ENCODE results near the gene TMEM72.

The TMEM72 gene

DNA sequence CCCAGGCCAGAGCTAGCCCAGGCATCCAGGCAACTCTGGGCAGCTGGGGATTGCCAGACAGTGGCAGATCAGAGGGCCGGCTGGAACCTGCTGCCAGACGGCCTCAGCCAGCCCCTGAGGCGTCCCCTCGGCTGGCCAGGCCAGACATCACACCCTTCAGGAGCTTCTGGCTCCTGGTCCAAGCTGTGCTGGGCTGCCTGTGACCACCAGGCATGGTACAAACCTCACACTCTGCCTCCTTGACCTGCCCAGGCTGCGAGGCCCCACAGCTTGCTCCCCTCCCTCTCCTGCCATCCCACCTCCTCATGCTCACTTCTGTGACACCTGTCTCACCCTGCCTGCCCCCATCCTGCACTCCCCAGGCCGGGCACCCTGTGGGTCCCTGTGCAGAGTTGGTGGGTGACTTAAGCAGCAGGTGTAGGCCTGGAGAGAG, 61.8 kb downstream of the TMEM72 start:
- Histone ChIP-seq H3K9ac (ENCODE audit: low read depth, low read length) (no peak overlapping the region), H2AFZ (ENCODE audit: low read depth, low read length) (no peak overlapping the region), H3K27ac (ENCODE audit: low read length) (0 out of 2 replicates have a peak overlapping the region, but pooled peaks have one; percentile 9), H3K9me3 (ENCODE audit: insufficient read depth, low read length, severe bottlenecking) (no peaks in the 10 kb centered on the region), H3K4me3 (ENCODE audit: low read depth in 1 of 2, low read length in 2 of 2) (no peak overlapping the region), H3K36me3 (ENCODE audit: insufficient read depth, low read length) (no peaks in the 10 kb centered on the region), H3K4me2 (ENCODE audit: insufficient read depth, low read length) (no peak overlapping the region), H3K79me2 (ENCODE audit: insufficient read depth, low read length) (no peaks in the 10 kb centered on the region), H3K4me1 (ENCODE audit: insufficient read depth, low read length) (peaks cover 46% of the 10 kb centered on the region), H3K27me3 (ENCODE audit: insufficient read depth, low read length, poor library complexity) (no peaks in the 10 kb centered on the region), H4K20me1 (ENCODE audit: insufficient read depth, low read length) (no peaks in the 10 kb centered on the region)
- TF ChIP-seq CTCF (IDR thresholded peaks at IDR 0.05; ENCODE audit: borderline replicate concordance, extremely low read depth, low read length, poor library complexity, severe bottlenecking) (no peak), EZH2 (IDR thresholded peaks at IDR 0.05; ENCODE audit: borderline replicate concordance, low read depth, low read length, severe bottlenecking) (no peak)
- ATAC-seq (ENCODE audit: insufficient read depth, low read depth) = no peak
- DNase-seq = no peak

- H3K9ac ChIP-seq (ENCODE audit: low read depth, low read length) = no peak overlapping the region
- H3K9me3 ChIP-seq (ENCODE audit: insufficient read depth, low read length, severe bottlenecking) = no peaks in the 10 kb centered on the region
- H3K36me3 ChIP-seq (ENCODE audit: insufficient read depth, low read length) = no peaks in the 10 kb centered on the region
- H3K27me3 ChIP-seq (ENCODE audit: insufficient read depth, low read length, poor library complexity) = no peaks in the 10 kb centered on the region
- 0 out of 2 replicates have a peak overlapping the region, but pooled peaks have one; percentile 9 for H3K27ac ChIP-seq (ENCODE audit: low read length)
- H3K79me2 ChIP-seq (ENCODE audit: insufficient read depth, low read length) = no peaks in the 10 kb centered on the region
- no peak for DNase-seq
- no peak for TF ChIP-seq CTCF (IDR thresholded peaks at IDR 0.05; ENCODE audit: borderline replicate concordance, extremely low read depth, low read length, poor library complexity, severe bottlenecking)
- H4K20me1 ChIP-seq (ENCODE audit: insufficient read depth, low read length) = no peaks in the 10 kb centered on the region
- ATAC-seq (ENCODE audit: insufficient read depth, low read depth) = no peak
- no peak overlapping the region for H3K4me2 ChIP-seq (ENCODE audit: insufficient read depth, low read length)
- H3K4me3 ChIP-seq (ENCODE audit: low read depth in 1 of 2, low read length in 2 of 2) = no peak overlapping the region
- H2AFZ ChIP-seq (ENCODE audit: low read depth, low read length) = no peak overlapping the region
- H3K4me1 ChIP-seq (ENCODE audit: insufficient read depth, low read length) = peaks cover 40% of the 10 kb centered on the region
Observed at GRCh38 chr10:44973323-44974081, 62.4 kb downstream of the TMEM72 start.

GRCh38 chr10:44974082-44974627, 63.0 kb downstream of the TMEM72 start:
- no peaks in the 10 kb centered on the region for H4K20me1 ChIP-seq (ENCODE audit: insufficient read depth, low read length)
- H3K4me1 ChIP-seq (ENCODE audit: insufficient read depth, low read length) = peaks cover 33% of the 10 kb centered on the region
- no peak for DNase-seq
- H3K4me3 ChIP-seq (ENCODE audit: low read depth in 1 of 2, low read length in 2 of 2) = no peak overlapping the region
- H3K27me3 ChIP-seq (ENCODE audit: insufficient read depth, low read length, poor library complexity) = no peaks in the 10 kb centered on the region
- 0 out of 2 replicates have a peak overlapping the region, but pooled peaks have one; percentile 28 for H3K4me2 ChIP-seq (ENCODE audit: insufficient read depth, low read length)
- no peak overlapping the region for H2AFZ ChIP-seq (ENCODE audit: low read depth, low read length)
- no peak for ATAC-seq (ENCODE audit: insufficient read depth, low read depth)
- TF ChIP-seq CTCF (IDR thresholded peaks at IDR 0.05; ENCODE audit: borderline replicate concordance, extremely low read depth, low read length, poor library complexity, severe bottlenecking) = no peak
- no peaks in the 10 kb centered on the region for H3K79me2 ChIP-seq (ENCODE audit: insufficient read depth, low read length)
- H3K36me3 ChIP-seq (ENCODE audit: insufficient read depth, low read length) = no peaks in the 10 kb centered on the region
- no peak overlapping the region for H3K9ac ChIP-seq (ENCODE audit: low read depth, low read length)
- H3K9me3 ChIP-seq (ENCODE audit: insufficient read depth, low read length, severe bottlenecking) = no peaks in the 10 kb centered on the region
- H3K27ac ChIP-seq (ENCODE audit: low read length) = no peak overlapping the region

Measured in DND-41 (cell line).